HEK293 (cell line): ENCODE data around the gene ISCU.

ENCODE experiments used
- EGR2 ChIP-seq: fragments of 450-650 bp; formaldehyde crosslinking; IDR thresholded peaks from 2 replicates; pipeline ENCODE4 v1.5.1; 2016; ENCODE audit warnings: low read depth, missing biosample characterization, missing genetic modification characterization
- FEZF1 ChIP-seq: fragments of 450-650 bp; formaldehyde crosslinking; IDR thresholded peaks from 2 replicates; pipeline ENCODE4 v1.5.1; 2016; ENCODE audit warnings: missing biosample characterization, missing genetic modification characterization
- GLIS1 ChIP-seq: fragments of 450-650 bp; formaldehyde crosslinking; IDR thresholded peaks from 2 replicates; pipeline ENCODE4 v1.5.1; 2016; ENCODE audit warnings: missing biosample characterization, missing genetic modification characterization
- HOXA7 ChIP-seq: sonication (generic); formaldehyde crosslinking; IDR thresholded peaks from 2 replicates; pipeline ENCODE4 v1.8.1; 2022; ENCODE audit warnings: missing genetic modification reagents, borderline replicate concordance
- HOXD13 ChIP-seq: sonication (generic); formaldehyde crosslinking; IDR thresholded peaks from 2 replicates; pipeline ENCODE4 v1.8.0; 2022; ENCODE audit warnings: missing genetic modification reagents, borderline replicate concordance
- IKZF3 ChIP-seq: fragments of 450-650 bp; IDR thresholded peaks from 2 replicates; pipeline ENCODE4 v1.5.0; 2018; ENCODE audit warnings: missing biosample characterization, mild to moderate bottlenecking, missing genetic modification characterization, moderate library complexity
- KLF8 ChIP-seq: fragments of 450-650 bp; formaldehyde crosslinking; IDR thresholded peaks from 2 replicates; pipeline ENCODE4 v1.5.1; 2016; ENCODE audit warnings: missing biosample characterization, missing genetic modification characterization
- REPIN1 ChIP-seq: fragments of 450-650 bp; formaldehyde crosslinking; IDR thresholded peaks from 2 replicates; pipeline ENCODE4 v1.5.1; 2017; ENCODE audit warnings: missing biosample characterization, missing genetic modification characterization, low read depth
- SALL2 ChIP-seq: fragments of 450-650 bp; formaldehyde crosslinking; IDR thresholded peaks from 2 replicates; pipeline ENCODE4 v1.5.0; 2017; ENCODE audit warnings: missing biosample characterization, mild to moderate bottlenecking, missing genetic modification characterization, borderline replicate concordance
- YY2 ChIP-seq: fragments of 450-650 bp; formaldehyde crosslinking; IDR thresholded peaks from 2 replicates; pipeline ENCODE4 v1.5.1; 2016; ENCODE audit warnings: missing biosample characterization, missing genetic modification characterization
- ZBTB48 ChIP-seq: fragments of 450-650 bp; formaldehyde crosslinking; IDR thresholded peaks from 2 replicates; pipeline ENCODE4 v1.5.1; 2016; ENCODE audit warnings: missing biosample characterization, missing genetic modification characterization
- ZFHX2 ChIP-seq: fragments of 450-650 bp; formaldehyde crosslinking; conservative IDR thresholded peaks from 2 replicates; pipeline ENCODE4 v1.5.1; 2016; ENCODE audit warnings: missing biosample characterization, missing genetic modification characterization
- ZNF146 ChIP-seq: fragments of 450-650 bp; formaldehyde crosslinking; IDR thresholded peaks from 2 replicates; pipeline ENCODE4 v1.5.1; 2016; ENCODE audit warnings: missing biosample characterization, missing genetic modification characterization
- ZNF155 ChIP-seq: fragments of 450-650 bp; formaldehyde crosslinking; IDR thresholded peaks from 2 replicates; pipeline ENCODE4 v1.5.1; 2016; ENCODE audit warnings: missing biosample characterization, missing genetic modification characterization
- ZNF302 ChIP-seq: fragments of 450-650 bp; formaldehyde crosslinking; IDR thresholded peaks from 2 replicates; pipeline ENCODE4 v1.5.1; 2016; ENCODE audit warnings: missing biosample characterization, missing genetic modification characterization, low read depth
- ZNF311 ChIP-seq: fragments of 450-650 bp; formaldehyde crosslinking; IDR thresholded peaks from 2 replicates; pipeline ENCODE4 v1.5.1; 2017; ENCODE audit warnings: missing biosample characterization, missing genetic modification characterization, borderline replicate concordance
- ZNF426 ChIP-seq: fragments of 450-650 bp; formaldehyde crosslinking; IDR thresholded peaks from 2 replicates; pipeline ENCODE4 v1.5.1; 2017; ENCODE audit warnings: missing biosample characterization, missing genetic modification characterization, mild to moderate bottlenecking, inconsistent platforms, moderate library complexity
- ZNF501 ChIP-seq: fragments of 450-650 bp; formaldehyde crosslinking; IDR thresholded peaks from 2 replicates; pipeline ENCODE4 v1.5.1; 2016; ENCODE audit warnings: missing biosample characterization, missing genetic modification characterization
- ZNF521 ChIP-seq: fragments of 450-650 bp; formaldehyde crosslinking; IDR thresholded peaks from 2 replicates; pipeline ENCODE4 v1.5.1; 2017; ENCODE audit warnings: missing biosample characterization, mild to moderate bottlenecking, missing genetic modification characterization
- ZNF530 ChIP-seq: fragments of 450-650 bp; formaldehyde crosslinking; IDR thresholded peaks from 2 replicates; pipeline ENCODE4 v1.5.1; 2016; ENCODE audit warnings: low read depth, missing biosample characterization, missing genetic modification characterization
- ZNF561 ChIP-seq: fragments of 450-650 bp; IDR thresholded peaks from 2 replicates; pipeline ENCODE4 v1.5.1; 2018; ENCODE audit warnings: missing biosample characterization, missing genetic modification characterization, borderline replicate concordance
- ZNF571 ChIP-seq: fragments of 450-650 bp; formaldehyde crosslinking; IDR thresholded peaks from 2 replicates; pipeline ENCODE4 v1.5.0; 2017; ENCODE audit warnings: missing biosample characterization, missing genetic modification characterization
- ZNF658 ChIP-seq: fragments of 450-650 bp; formaldehyde crosslinking; IDR thresholded peaks from 2 replicates; pipeline ENCODE4; 2016; ENCODE audit warnings: missing biosample characterization, missing genetic modification characterization
- ZNF747 ChIP-seq: fragments of 450-650 bp; formaldehyde crosslinking; IDR thresholded peaks from 2 replicates; pipeline ENCODE4 v1.5.1; 2016; ENCODE audit warnings: missing biosample characterization, missing genetic modification characterization
- ZNF776 ChIP-seq: fragments of 450-650 bp; formaldehyde crosslinking; IDR thresholded peaks from 2 replicates; pipeline ENCODE4 v1.5.0; 2017; ENCODE audit warnings: missing biosample characterization, missing genetic modification characterization, borderline replicate concordance
- ZNF785 ChIP-seq: fragments of 450-650 bp; formaldehyde crosslinking; IDR thresholded peaks from 2 replicates; pipeline ENCODE4 v1.5.1; 2016; ENCODE audit warnings: missing biosample characterization, missing genetic modification characterization
- ZNF837 ChIP-seq: fragments of 450-650 bp; formaldehyde crosslinking; IDR thresholded peaks from 2 replicates; pipeline ENCODE4 v1.5.1; 2016; ENCODE audit warnings: missing biosample characterization, missing genetic modification characterization
- TF ChIP-seq, protein P1 (sequence below): fragments of 450-650 bp; formaldehyde crosslinking; IDR thresholded peaks from 2 replicates; pipeline ENCODE4 v1.5.1; 2016; ENCODE audit warnings: missing biosample characterization, missing genetic modification characterization
- TF ChIP-seq, protein P2 (sequence below): fragments of 450-650 bp; formaldehyde crosslinking; IDR thresholded peaks from 2 replicates; pipeline ENCODE4 v1.5.1; 2016; ENCODE audit warnings: missing biosample characterization, missing genetic modification characterization
- TF ChIP-seq, protein P3 (sequence below): fragments of 450-650 bp; formaldehyde crosslinking; IDR thresholded peaks from 2 replicates; pipeline ENCODE4 v1.5.1; 2017; ENCODE audit warnings: missing biosample characterization, missing genetic modification characterization
- TF ChIP-seq, protein P4 (sequence below): fragments of 450-650 bp; formaldehyde crosslinking; IDR thresholded peaks from 2 replicates; pipeline ENCODE4 v1.5.1; 2016; ENCODE audit warnings: missing biosample characterization, missing genetic modification characterization
- TF ChIP-seq, protein P5 (sequence below): fragments of 450-650 bp; formaldehyde crosslinking; IDR thresholded peaks from 2 replicates; pipeline ENCODE4 v1.5.1; 2016; ENCODE audit warnings: missing biosample characterization, missing genetic modification characterization

ISCU gene

DNA sequence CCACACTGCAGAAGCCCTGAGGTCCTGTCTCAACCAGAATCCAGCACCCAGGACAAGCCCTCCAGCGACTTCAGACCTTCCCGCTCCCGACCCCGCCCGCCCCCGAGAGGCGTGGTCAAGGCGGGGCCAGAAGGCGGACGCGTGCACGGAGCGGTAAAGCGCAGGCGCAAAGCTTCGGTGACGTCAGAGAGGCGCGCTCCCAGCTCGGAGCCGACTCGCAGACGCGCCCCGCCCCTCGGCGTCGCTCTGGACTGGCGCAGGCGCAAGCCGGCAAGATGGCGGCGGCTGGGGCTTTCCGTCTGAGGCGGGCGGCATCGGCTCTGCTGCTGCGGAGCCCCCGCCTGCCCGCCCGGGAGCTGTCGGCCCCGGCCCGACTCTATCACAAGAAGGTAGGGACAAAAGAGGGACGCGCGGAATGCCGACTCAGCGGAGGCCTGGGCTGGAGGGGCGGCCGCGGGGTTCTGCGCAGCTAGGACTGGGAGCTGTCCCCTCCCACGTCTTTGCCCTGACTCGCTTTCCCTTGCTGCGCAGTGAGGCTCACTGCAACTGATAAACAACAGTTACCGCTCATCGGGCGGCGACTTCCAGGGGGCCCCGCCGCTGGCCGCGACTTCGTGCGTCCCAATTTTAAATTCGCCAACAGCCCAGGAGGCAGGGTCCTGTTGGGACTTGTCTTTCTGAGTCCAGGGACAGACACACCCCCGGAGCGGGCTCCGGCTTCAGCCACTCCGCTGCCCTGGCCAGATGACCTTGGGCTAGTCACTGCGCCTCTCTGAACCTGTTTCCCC is at the start of gene ISCU (continued):
- TF ChIP-seq, protein P1, sequence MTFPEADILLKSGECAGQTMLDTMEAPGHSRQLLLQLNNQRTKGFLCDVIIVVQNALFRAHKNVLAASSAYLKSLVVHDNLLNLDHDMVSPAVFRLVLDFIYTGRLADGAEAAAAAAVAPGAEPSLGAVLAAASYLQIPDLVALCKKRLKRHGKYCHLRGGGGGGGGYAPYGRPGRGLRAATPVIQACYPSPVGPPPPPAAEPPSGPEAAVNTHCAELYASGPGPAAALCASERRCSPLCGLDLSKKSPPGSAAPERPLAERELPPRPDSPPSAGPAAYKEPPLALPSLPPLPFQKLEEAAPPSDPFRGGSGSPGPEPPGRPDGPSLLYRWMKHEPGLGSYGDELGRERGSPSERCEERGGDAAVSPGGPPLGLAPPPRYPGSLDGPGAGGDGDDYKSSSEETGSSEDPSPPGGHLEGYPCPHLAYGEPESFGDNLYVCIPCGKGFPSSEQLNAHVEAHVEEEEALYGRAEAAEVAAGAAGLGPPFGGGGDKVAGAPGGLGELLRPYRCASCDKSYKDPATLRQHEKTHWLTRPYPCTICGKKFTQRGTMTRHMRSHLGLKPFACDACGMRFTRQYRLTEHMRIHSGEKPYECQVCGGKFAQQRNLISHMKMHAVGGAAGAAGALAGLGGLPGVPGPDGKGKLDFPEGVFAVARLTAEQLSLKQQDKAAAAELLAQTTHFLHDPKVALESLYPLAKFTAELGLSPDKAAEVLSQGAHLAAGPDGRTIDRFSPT (tag by site-specific recombination) = no peak
- TF ChIP-seq ZNF571 (no peak), ZNF561 (tag by site-specific recombination) (peak; percentile 49; the same call in 1 of the 2 replicates), YY2 (peak; percentile 72), ZNF155 (tag by site-specific recombination) (no peak), ZNF521 (tag by site-specific recombination) (no peak), ZNF747 (tag by site-specific recombination) (no peak), IKZF3 (tag by site-specific recombination) (no peak), EGR2 (peak; percentile 49; the same call in 1 of the 2 replicates), ZBTB48 (tag by site-specific recombination) (peak; percentile 29; the same call in 1 of the 2 replicates), ZNF837 (tag by site-specific recombination) (no peak), ZNF302 (tag by site-specific recombination) (no peak), KLF8 (tag by site-specific recombination) (peak; percentile 82), ZNF311 (no peak), ZFHX2 (tag by site-specific recombination) (peak; percentile 66), HOXA7 (CRISPR knock-in tag) (no peak), REPIN1 (no peak), GLIS1 (tag by site-specific recombination) (peak; percentile 42), ZNF501 (tag by site-specific recombination) (no peak), ZNF146 (tag by site-specific recombination) (0 out of 2 replicates have a peak, but pooled peaks have one; percentile 9), ZNF785 (tag by site-specific recombination) (no peak), ZNF426 (tag by site-specific recombination) (no peak), ZNF530 (tag by site-specific recombination) (no peak), ZNF658 (tag by site-specific recombination) (no peak), ZNF776 (tag by site-specific recombination) (no peak), SALL2 (no peak), FEZF1 (tag by site-specific recombination) (no peak), HOXD13 (CRISPR knock-in tag) (no peak)
- TF ChIP-seq, protein P2, sequence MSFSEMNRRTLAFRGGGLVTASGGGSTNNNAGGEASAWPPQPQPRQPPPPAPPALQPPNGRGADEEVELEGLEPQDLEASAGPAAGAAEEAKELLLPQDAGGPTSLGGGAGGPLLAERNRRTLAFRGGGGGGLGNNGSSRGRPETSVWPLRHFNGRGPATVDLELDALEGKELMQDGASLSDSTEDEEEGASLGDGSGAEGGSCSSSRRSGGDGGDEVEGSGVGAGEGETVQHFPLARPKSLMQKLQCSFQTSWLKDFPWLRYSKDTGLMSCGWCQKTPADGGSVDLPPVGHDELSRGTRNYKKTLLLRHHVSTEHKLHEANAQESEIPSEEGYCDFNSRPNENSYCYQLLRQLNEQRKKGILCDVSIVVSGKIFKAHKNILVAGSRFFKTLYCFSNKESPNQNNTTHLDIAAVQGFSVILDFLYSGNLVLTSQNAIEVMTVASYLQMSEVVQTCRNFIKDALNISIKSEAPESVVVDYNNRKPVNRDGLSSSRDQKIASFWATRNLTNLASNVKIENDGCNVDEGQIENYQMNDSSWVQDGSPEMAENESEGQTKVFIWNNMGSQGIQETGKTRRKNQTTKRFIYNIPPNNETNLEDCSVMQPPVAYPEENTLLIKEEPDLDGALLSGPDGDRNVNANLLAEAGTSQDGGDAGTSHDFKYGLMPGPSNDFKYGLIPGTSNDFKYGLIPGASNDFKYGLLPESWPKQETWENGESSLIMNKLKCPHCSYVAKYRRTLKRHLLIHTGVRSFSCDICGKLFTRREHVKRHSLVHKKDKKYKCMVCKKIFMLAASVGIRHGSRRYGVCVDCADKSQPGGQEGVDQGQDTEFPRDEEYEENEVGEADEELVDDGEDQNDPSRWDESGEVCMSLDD = no peak
- TF ChIP-seq, protein P3, sequence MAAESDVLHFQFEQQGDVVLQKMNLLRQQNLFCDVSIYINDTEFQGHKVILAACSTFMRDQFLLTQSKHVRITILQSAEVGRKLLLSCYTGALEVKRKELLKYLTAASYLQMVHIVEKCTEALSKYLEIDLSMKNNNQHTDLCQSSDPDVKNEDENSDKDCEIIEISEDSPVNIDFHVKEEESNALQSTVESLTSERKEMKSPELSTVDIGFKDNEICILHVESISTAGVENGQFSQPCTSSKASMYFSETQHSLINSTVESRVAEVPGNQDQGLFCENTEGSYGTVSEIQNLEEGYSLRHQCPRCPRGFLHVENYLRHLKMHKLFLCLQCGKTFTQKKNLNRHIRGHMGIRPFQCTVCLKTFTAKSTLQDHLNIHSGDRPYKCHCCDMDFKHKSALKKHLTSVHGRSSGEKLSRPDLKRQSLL (tag by site-specific recombination) = 0 out of 2 replicates have a peak, but pooled peaks have one; percentile 4
- TF ChIP-seq, protein P4, sequence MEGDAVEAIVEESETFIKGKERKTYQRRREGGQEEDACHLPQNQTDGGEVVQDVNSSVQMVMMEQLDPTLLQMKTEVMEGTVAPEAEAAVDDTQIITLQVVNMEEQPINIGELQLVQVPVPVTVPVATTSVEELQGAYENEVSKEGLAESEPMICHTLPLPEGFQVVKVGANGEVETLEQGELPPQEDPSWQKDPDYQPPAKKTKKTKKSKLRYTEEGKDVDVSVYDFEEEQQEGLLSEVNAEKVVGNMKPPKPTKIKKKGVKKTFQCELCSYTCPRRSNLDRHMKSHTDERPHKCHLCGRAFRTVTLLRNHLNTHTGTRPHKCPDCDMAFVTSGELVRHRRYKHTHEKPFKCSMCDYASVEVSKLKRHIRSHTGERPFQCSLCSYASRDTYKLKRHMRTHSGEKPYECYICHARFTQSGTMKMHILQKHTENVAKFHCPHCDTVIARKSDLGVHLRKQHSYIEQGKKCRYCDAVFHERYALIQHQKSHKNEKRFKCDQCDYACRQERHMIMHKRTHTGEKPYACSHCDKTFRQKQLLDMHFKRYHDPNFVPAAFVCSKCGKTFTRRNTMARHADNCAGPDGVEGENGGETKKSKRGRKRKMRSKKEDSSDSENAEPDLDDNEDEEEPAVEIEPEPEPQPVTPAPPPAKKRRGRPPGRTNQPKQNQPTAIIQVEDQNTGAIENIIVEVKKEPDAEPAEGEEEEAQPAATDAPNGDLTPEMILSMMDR (tag by site-specific recombination) = no peak
- TF ChIP-seq, protein P5, sequence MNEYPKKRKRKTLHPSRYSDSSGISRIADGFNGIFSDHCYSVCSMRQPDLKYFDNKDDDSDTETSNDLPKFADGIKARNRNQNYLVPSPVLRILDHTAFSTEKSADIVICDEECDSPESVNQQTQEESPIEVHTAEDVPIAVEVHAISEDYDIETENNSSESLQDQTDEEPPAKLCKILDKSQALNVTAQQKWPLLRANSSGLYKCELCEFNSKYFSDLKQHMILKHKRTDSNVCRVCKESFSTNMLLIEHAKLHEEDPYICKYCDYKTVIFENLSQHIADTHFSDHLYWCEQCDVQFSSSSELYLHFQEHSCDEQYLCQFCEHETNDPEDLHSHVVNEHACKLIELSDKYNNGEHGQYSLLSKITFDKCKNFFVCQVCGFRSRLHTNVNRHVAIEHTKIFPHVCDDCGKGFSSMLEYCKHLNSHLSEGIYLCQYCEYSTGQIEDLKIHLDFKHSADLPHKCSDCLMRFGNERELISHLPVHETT (tag by site-specific recombination) = no peak
